Measurements from ENCODE around the gene AP1S1. TPM values are rescaled to one million over a fixed set of nuclear protein-coding genes. Genes with fewer than 3 reads are reported as not detected.

The AP1S1 gene
- total RNA-seq, 1 experiment from 2014 or later: 52.3 TPM

GRCh38 chr7:101170617-101171441 is 16.6 kb downstream of the AP1S1 start:
- peaks cover 10% of the 10 kb centered on the region for H3K27me3 ChIP-seq (replicated peaks; ENCODE audit: control insufficient read depth, insufficient read depth, low read length)
- H3K4me1 ChIP-seq: peaks cover 26% of the 10 kb centered on the region
- Mint-ChIP-seq H3K4me1 (ENCODE audit: low read depth, unreplicated experiment) (peaks cover 40% of the 10 kb centered on the region), H3K27ac (ENCODE audit: unreplicated experiment) (no peak overlapping the region), H3K27me3 (ENCODE audit: insufficient read depth, unreplicated experiment) (peaks cover 60% of the 10 kb centered on the region), H3K36me3 (ENCODE audit: insufficient read depth, unreplicated experiment) (peaks cover 2% of the 10 kb centered on the region), H3K9me3 (ENCODE audit: unreplicated experiment) (no peaks in the 10 kb centered on the region), H3K4me3 (ENCODE audit: unreplicated experiment) (peak overlapping the region; percentile 64)
- POLR2A ChIA-PET: interaction anchor here (0.7 kb wide), 1 partner anchor 1176 kb away, joined by 3 read pairs; no protein-coding TSS in a partner anchor
- CTCF ChIA-PET: interaction anchor here (0.9 to 1.5 kb wide), 4 partner anchors 10 to 27 kb away, joined by 3 to 7 read pairs (median 6); no protein-coding TSS in a partner anchor
- intact Hi-C loops (cut with micrococcal nuclease; ENCODE audit: unreplicated experiment): loop anchor here (1.0 kb wide), 1 partner anchor 27 kb away; no protein-coding TSS in a partner anchor
- BruUV-seq (replicated peaks): no TSS peak
- H3K4me3 ChIP-seq (ENCODE audit: low read depth, low read length): no peak overlapping the region
- no peak for DNase-seq
- H3K9me3 ChIP-seq: no peaks in the 10 kb centered on the region
- TF ChIP-seq, protein P1, sequence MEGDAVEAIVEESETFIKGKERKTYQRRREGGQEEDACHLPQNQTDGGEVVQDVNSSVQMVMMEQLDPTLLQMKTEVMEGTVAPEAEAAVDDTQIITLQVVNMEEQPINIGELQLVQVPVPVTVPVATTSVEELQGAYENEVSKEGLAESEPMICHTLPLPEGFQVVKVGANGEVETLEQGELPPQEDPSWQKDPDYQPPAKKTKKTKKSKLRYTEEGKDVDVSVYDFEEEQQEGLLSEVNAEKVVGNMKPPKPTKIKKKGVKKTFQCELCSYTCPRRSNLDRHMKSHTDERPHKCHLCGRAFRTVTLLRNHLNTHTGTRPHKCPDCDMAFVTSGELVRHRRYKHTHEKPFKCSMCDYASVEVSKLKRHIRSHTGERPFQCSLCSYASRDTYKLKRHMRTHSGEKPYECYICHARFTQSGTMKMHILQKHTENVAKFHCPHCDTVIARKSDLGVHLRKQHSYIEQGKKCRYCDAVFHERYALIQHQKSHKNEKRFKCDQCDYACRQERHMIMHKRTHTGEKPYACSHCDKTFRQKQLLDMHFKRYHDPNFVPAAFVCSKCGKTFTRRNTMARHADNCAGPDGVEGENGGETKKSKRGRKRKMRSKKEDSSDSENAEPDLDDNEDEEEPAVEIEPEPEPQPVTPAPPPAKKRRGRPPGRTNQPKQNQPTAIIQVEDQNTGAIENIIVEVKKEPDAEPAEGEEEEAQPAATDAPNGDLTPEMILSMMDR (IDR thresholded peaks at IDR 0.05; ENCODE audit: insufficient read depth in 1 of 2, low read depth in 1 of 2, low read length in 1 of 2, severe bottlenecking in 1 of 2, unreplicated experiment in 1 of 2): no peak
- H3K36me3 ChIP-seq (ENCODE audit: control insufficient read depth, insufficient read depth, low read length): no peaks in the 10 kb centered on the region

DNA sequence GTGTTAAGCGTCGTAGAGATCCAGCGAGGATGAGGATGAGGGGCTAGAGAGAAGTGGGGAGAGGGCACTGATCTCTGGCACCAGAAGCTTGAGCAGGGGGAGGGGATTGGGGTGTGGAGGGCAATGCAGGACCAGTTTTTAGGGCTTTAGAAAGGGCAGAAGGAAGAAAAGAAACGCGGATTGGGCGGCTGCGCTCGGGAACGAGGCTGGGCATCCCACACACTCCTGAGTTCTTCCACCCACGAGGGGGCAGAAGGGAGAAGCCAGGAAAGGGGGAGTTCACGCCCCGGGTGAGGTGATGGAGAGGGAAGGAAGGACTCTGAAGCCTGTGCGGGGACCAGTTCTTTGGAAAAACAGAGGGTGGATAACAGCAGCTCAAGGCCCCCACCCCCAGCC is 17.2 kb downstream of the AP1S1 start:
- no peak overlapping the region for H3K4me3 ChIP-seq (ENCODE audit: low read depth, low read length)
- H3K27me3 ChIP-seq (replicated peaks; ENCODE audit: control insufficient read depth, insufficient read depth, low read length): peaks cover 10% of the 10 kb centered on the region
- H3K27ac Mint-ChIP-seq (ENCODE audit: unreplicated experiment): no peak overlapping the region
- H3K27me3 Mint-ChIP-seq (ENCODE audit: insufficient read depth, unreplicated experiment): peaks cover 56% of the 10 kb centered on the region
- H3K36me3 Mint-ChIP-seq (ENCODE audit: insufficient read depth, unreplicated experiment): no peaks in the 10 kb centered on the region
- intact Hi-C loops (cut with micrococcal nuclease; ENCODE audit: unreplicated experiment): no loop called here
- POLR2A ChIA-PET: interaction anchor here (0.7 kb wide), 1 partner anchor 1177 kb away, joined by 3 read pairs; no protein-coding TSS in a partner anchor
- CTCF ChIA-PET: interaction anchor here (1.0 to 1.5 kb wide), 3 partner anchors 22 to 111 kb away, joined by 6 read pairs; no protein-coding TSS in a partner anchor
- no peaks in the 10 kb centered on the region for H3K9me3 Mint-ChIP-seq (ENCODE audit: unreplicated experiment)
- H3K36me3 ChIP-seq (ENCODE audit: control insufficient read depth, insufficient read depth, low read length): no peaks in the 10 kb centered on the region
- TF ChIP-seq, protein P1 (IDR thresholded peaks at IDR 0.05; ENCODE audit: insufficient read depth in 1 of 2, low read depth in 1 of 2, low read length in 1 of 2, severe bottlenecking in 1 of 2, unreplicated experiment in 1 of 2): peak in 1 of 2 experiments; percentile 47
- peaks cover 36% of the 10 kb centered on the region for H3K4me1 Mint-ChIP-seq (ENCODE audit: low read depth, unreplicated experiment)
- peak in 1 of 2 experiments; percentile 49 for DNase-seq
- BruUV-seq (replicated peaks): no TSS peak
- no peaks in the 10 kb centered on the region for H3K9me3 ChIP-seq
- peaks cover 26% of the 10 kb centered on the region for H3K4me1 ChIP-seq
- H3K4me3 Mint-ChIP-seq (ENCODE audit: unreplicated experiment): peak overlapping the region; percentile 64

GRCh38 chr7:101172005-101172853 is 18.0 kb downstream of the AP1S1 start:
- no peaks in the 10 kb centered on the region for H3K9me3 Mint-ChIP-seq (ENCODE audit: unreplicated experiment)
- TF ChIP-seq, protein P1 (IDR thresholded peaks at IDR 0.05; ENCODE audit: insufficient read depth in 1 of 2, low read depth in 1 of 2, low read length in 1 of 2, severe bottlenecking in 1 of 2, unreplicated experiment in 1 of 2): no peak
- H3K36me3 ChIP-seq (ENCODE audit: control insufficient read depth, insufficient read depth, low read length): no peaks in the 10 kb centered on the region
- no TSS peak for BruUV-seq (replicated peaks)
- H3K4me1 Mint-ChIP-seq (ENCODE audit: low read depth, unreplicated experiment): peaks cover 33% of the 10 kb centered on the region
- DNase-seq: no peak
- peak overlapping the region; percentile 64 for H3K4me3 Mint-ChIP-seq (ENCODE audit: unreplicated experiment)
- peak overlapping the region; percentile 13; the same call in 1 of the 2 replicates for H3K4me3 ChIP-seq (ENCODE audit: low read depth, low read length)
- POLR2A ChIA-PET: interaction anchor here (0.6 to 0.7 kb wide), 2 partner anchors 10 to 1178 kb away, joined by 3 to 4 read pairs; no protein-coding TSS in a partner anchor
- peak overlapping the region; percentile 53 for H3K27ac Mint-ChIP-seq (ENCODE audit: unreplicated experiment)
- H3K27me3 Mint-ChIP-seq (ENCODE audit: insufficient read depth, unreplicated experiment): peaks cover 52% of the 10 kb centered on the region
- no peaks in the 10 kb centered on the region for H3K36me3 Mint-ChIP-seq (ENCODE audit: insufficient read depth, unreplicated experiment)
- CTCF ChIA-PET: interaction anchor here (1.0 to 1.8 kb wide), 4 partner anchors 21 to 110 kb away, joined by 6 to 11 read pairs (median 6); no protein-coding TSS in a partner anchor
- intact Hi-C loops (cut with micrococcal nuclease; ENCODE audit: unreplicated experiment): no loop called here
- H3K9me3 ChIP-seq: no peaks in the 10 kb centered on the region
- H3K27me3 ChIP-seq (replicated peaks; ENCODE audit: control insufficient read depth, insufficient read depth, low read length): peaks cover 10% of the 10 kb centered on the region
- H3K4me1 ChIP-seq: peaks cover 26% of the 10 kb centered on the region

Data from Caco-2 (cell line).